Suprapubic skin (tissue), 4 donors: ENCODE measurements around the gene NPHP4. TPM values are rescaled to one million over a fixed set of nuclear protein-coding genes. Genes with fewer than 3 reads are reported as not detected.

Experiments
- DNase-seq, 2 donors: peaks; one replicate each; pipeline ENCODE4 v3.0.0-alpha.2; 2019; ENCODE audit warnings: low spot score in 2 of 2
- H3K27ac ChIP-seq: fragments of 200-600 bp; sonication (generic); one replicate; pipeline ENCODE4 v1.5.1; 2019
- H3K27me3 ChIP-seq: fragments of 200-600 bp; sonication (generic); one replicate; pipeline ENCODE4 v1.5.1; 2019
- H3K36me3 ChIP-seq: fragments of 200-600 bp; sonication (generic); one replicate; pipeline ENCODE4 v1.5.1; 2019
- H3K4me1 ChIP-seq: fragments of 200-600 bp; sonication (generic); one replicate; pipeline ENCODE4 v1.5.1; 2019
- H3K4me3 ChIP-seq: fragments of 200-600 bp; sonication (generic); one replicate; pipeline ENCODE4 v1.5.1; 2019; ENCODE audit warnings: mild to moderate bottlenecking
- H3K9me3 ChIP-seq: fragments of 200-600 bp; sonication (generic); one replicate; pipeline ENCODE4 v1.5.1; 2019
- CTCF ChIP-seq, 2 donors: fragments of 200-600 bp in 1 of 2; fragments of 450-650 bp in 1 of 2; sonication (generic) in 1 of 2; IDR thresholded peaks; one replicate each; pipeline ENCODE4 v1.5.1; 2016 to 2019; ENCODE audit warnings: antibody characterized with exemption in 2 of 2, mild to moderate bottlenecking in 1 of 2, moderate library complexity in 1 of 2
- EP300 ChIP-seq: sonication (generic); formaldehyde crosslinking; IDR thresholded peaks from one replicate; pipeline ENCODE4 v1.6.1; 2017; ENCODE audit warnings: antibody characterized with exemption
- POLR2A ChIP-seq, 2 donors: fragments of 450-650 bp; IDR thresholded peaks; one replicate each; pipeline ENCODE4 v1.6.1; 2017; ENCODE audit warnings: antibody characterized with exemption in 2 of 2, mild to moderate bottlenecking in 2 of 2, moderate library complexity in 2 of 2
- POLR2AphosphoS5 ChIP-seq, 3 donors: sonication (generic); formaldehyde crosslinking; IDR thresholded peaks; one replicate each; pipeline ENCODE4 v1.6.1; 2017; ENCODE audit warnings: antibody characterized with exemption in 3 of 3
- WGBS: methylation state at CpG from one replicate; pipeline ENCODE4 v1.1.5; 2018; 5-methylcytosine and 5-hydroxymethylcytosine counted together
- total RNA-seq, 4 donors: library from RNA; depleted of rRNA; stranded (reverse); fragments of >200 nt; gene quantifications; one replicate each; pipeline ENCODE4 v1.1.0, GENCODE V29; 2016

NPHP4 gene
- total RNA-seq, 4 donors from 2014 or later = 26.3 to 33.7 (median 29.1) TPM

GRCh38 chr1:5890346-5891106 lies 101.7 kb downstream of the NPHP4 start:
- no peaks in the 10 kb centered on the region for H3K4me1 ChIP-seq
- DNase-seq = no peak
- no peak overlapping the region for H3K4me3 ChIP-seq
- H3K9me3 ChIP-seq = no peaks in the 10 kb centered on the region
- H3K27ac ChIP-seq = no peak overlapping the region
- 92% methylated on average over 22 of the region's 22 CpGs for whole genome bisulfite sequencing
- peaks cover 22% of the 10 kb centered on the region for H3K36me3 ChIP-seq
- no peaks in the 10 kb centered on the region for H3K27me3 ChIP-seq
- TF ChIP-seq CTCF (IDR thresholded peaks at IDR 0.05) (no peak), POLR2A (IDR thresholded peaks at IDR 0.05) (no peak), EP300 (no peak), POLR2AphosphoS5 (IDR thresholded peaks at IDR 0.05) (no peak)

DNA sequence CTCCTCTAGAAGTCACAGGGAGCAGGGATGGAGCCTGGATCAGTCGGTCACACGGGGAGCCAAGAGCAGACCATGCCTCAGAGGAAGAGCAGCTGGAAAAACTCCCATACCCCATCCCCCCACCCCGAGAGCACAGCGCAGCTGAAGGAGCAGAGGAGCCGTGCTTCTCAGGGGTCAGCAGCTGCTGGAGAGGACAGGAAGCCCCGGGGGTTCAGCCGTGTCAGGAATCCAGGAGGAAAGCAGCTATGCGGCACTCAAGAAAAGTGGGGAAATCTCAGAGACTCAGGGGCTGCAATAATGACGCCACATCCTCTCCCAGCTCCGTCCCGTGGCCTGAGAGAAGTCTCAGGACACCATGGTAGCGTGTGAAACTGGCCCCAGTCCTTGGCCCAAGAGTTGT lies 102.3 kb downstream of the NPHP4 start:
- no peaks in the 10 kb centered on the region for H3K9me3 ChIP-seq
- peaks cover 22% of the 10 kb centered on the region for H3K36me3 ChIP-seq
- no peak overlapping the region for H3K27ac ChIP-seq
- WGBS = 81% methylated on average over 12 of the region's 12 CpGs
- no peak for DNase-seq
- H3K4me3 ChIP-seq = no peak overlapping the region
- TF ChIP-seq POLR2AphosphoS5 (IDR thresholded peaks at IDR 0.05) = no peak
- TF ChIP-seq EP300 = no peak
- TF ChIP-seq POLR2A (IDR thresholded peaks at IDR 0.05) = no peak
- no peak for TF ChIP-seq CTCF (IDR thresholded peaks at IDR 0.05)
- H3K4me1 ChIP-seq = no peaks in the 10 kb centered on the region
- H3K27me3 ChIP-seq = no peaks in the 10 kb centered on the region

GRCh38 chr1:5889462-5889861 lies 102.8 kb downstream of the NPHP4 start:
- Histone ChIP-seq H3K27me3 (no peaks in the 10 kb centered on the region), H3K4me1 (no peaks in the 10 kb centered on the region), H3K27ac (no peak overlapping the region), H3K36me3 (peaks cover 22% of the 10 kb centered on the region), H3K4me3 (no peak overlapping the region), H3K9me3 (no peaks in the 10 kb centered on the region)
- WGBS = 85% methylated on average over 9 of the region's 12 CpGs
- TF ChIP-seq POLR2A (IDR thresholded peaks at IDR 0.05) (no peak), POLR2AphosphoS5 (IDR thresholded peaks at IDR 0.05) (no peak), EP300 (no peak), CTCF (IDR thresholded peaks at IDR 0.05) (no peak)
- DNase-seq = no peak

DNA sequence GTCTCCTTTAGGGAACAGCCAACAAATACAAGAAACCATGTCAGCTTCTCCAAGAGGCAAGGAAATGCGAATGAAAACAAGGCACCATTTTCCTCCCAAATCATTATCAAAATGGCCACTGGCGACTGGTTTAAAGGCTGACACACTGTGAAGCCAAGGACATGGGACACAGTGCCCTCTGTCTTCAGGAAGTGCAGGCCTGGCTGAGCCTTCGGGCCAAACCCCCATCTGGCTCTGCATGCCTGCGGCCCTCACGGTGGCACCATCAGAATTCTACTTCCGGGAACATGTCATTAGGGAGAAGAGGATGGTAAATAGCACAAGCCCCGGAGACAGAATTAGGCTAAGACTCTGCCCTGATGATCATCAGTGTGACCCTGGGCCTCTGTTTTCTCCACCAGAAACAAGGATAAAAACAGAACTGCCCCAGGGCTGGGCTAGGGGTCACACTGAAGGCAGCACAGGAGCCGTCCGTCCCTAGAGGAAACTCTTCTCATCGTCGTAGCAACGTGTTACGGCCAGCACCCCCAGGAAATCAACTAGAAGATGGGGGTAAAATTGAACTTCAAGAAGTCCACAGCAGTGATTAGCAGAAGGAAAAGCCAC lies 103.5 kb downstream of the NPHP4 start:
- peaks cover 22% of the 10 kb centered on the region for H3K36me3 ChIP-seq
- WGBS = 86% methylated on average over 13 of the region's 13 CpGs

More for the DNA sequence above, 103.5 kb downstream of the NPHP4 start:
- H3K27me3 ChIP-seq = no peaks in the 10 kb centered on the region
- H3K9me3 ChIP-seq = no peaks in the 10 kb centered on the region
- no peak for TF ChIP-seq EP300
- no peak for TF ChIP-seq POLR2A (IDR thresholded peaks at IDR 0.05)
- no peak for TF ChIP-seq CTCF (IDR thresholded peaks at IDR 0.05)
- TF ChIP-seq POLR2AphosphoS5 (IDR thresholded peaks at IDR 0.05) = no peak
- no peak for DNase-seq
- no peak overlapping the region for H3K27ac ChIP-seq
- H3K4me1 ChIP-seq = no peaks in the 10 kb centered on the region
- H3K4me3 ChIP-seq = no peak overlapping the region
